ENCODE results near the gene TNNT2.

TNNT2 gene

DNA sequence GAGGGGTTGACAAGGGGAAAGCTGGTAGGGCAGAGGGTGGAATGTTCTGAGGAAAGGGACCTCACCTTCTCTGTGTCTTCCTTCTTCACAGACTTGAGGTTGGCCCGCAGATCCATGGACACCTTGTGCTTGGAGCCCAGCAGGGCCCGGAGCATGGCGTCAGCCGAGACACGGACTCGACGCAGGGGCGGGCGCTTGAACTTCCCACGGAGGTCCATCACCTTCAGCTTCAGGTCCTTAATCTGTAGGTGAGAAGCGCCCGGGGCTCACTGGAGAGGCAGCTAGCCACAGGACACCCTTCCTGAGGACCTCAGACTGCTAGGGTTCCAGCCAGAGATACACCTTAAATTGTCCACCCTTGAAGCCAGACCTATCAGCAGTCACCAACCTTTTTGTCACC is 33.8 kb upstream of the TNNT2 start:
- no peak for DNase-seq (ENCODE audit: low read depth in 2 of 2)
- no peak overlapping the region for H3K4me3 ChIP-seq (replicated peaks in 1 of 2; ENCODE audit: low read depth in 2 of 2, low read length in 2 of 2)
- TF ChIP-seq, protein P1, sequence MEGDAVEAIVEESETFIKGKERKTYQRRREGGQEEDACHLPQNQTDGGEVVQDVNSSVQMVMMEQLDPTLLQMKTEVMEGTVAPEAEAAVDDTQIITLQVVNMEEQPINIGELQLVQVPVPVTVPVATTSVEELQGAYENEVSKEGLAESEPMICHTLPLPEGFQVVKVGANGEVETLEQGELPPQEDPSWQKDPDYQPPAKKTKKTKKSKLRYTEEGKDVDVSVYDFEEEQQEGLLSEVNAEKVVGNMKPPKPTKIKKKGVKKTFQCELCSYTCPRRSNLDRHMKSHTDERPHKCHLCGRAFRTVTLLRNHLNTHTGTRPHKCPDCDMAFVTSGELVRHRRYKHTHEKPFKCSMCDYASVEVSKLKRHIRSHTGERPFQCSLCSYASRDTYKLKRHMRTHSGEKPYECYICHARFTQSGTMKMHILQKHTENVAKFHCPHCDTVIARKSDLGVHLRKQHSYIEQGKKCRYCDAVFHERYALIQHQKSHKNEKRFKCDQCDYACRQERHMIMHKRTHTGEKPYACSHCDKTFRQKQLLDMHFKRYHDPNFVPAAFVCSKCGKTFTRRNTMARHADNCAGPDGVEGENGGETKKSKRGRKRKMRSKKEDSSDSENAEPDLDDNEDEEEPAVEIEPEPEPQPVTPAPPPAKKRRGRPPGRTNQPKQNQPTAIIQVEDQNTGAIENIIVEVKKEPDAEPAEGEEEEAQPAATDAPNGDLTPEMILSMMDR (IDR thresholded peaks at IDR 0.05; ENCODE audit: low read depth, low read length): no peak

DNA sequence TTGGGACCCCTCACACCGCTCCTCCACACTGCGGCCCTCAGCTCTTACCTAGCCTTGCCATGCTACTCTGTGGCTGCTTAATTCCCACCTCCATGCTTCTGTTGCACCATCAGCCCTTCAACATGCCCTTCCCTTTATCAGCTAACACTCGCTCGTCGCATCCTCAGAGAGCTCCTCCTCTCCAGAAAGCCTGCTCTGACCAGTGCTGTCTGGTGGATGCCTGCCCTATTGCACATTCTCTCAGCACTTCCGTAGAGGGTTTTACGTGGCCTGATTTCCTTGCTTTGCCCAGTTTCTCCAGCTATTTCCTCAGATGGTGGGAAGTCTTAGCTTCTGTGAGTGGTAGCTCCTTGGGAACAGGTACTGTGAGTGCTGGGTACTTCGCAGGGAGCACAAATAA is 32.0 kb upstream of the TNNT2 start:
- TF ChIP-seq, protein P1 (IDR thresholded peaks at IDR 0.05; ENCODE audit: low read depth, low read length): no peak

DNA sequence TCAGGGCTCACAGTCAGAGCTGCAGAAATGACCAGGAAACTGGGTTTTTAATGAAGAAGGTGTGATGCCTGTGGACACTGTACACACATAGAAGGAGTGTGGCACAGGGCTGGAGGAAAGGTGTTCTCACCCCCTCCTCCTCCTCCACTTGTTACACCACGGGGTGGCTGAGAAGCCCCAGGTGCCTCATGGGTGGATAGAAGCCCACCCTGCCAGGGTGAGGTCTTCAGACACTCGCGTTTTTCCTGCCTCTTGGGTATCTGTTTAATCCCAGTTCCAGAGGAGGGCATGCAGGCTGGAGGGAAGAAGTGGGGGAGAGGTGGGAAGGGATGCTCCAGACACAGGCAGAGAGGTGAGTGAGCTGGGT is 31.3 kb upstream of the TNNT2 start:
- TF ChIP-seq, protein P1 (IDR thresholded peaks at IDR 0.05; ENCODE audit: low read depth, low read length): no peak

More for the DNA sequence above, 32.0 kb upstream of the TNNT2 start:
- DNase-seq (ENCODE audit: low read depth in 2 of 2): peak; percentile 7 to 23
- no peak overlapping the region for H3K4me3 ChIP-seq (replicated peaks in 1 of 2; ENCODE audit: low read depth in 2 of 2, low read length in 2 of 2)

DNA sequence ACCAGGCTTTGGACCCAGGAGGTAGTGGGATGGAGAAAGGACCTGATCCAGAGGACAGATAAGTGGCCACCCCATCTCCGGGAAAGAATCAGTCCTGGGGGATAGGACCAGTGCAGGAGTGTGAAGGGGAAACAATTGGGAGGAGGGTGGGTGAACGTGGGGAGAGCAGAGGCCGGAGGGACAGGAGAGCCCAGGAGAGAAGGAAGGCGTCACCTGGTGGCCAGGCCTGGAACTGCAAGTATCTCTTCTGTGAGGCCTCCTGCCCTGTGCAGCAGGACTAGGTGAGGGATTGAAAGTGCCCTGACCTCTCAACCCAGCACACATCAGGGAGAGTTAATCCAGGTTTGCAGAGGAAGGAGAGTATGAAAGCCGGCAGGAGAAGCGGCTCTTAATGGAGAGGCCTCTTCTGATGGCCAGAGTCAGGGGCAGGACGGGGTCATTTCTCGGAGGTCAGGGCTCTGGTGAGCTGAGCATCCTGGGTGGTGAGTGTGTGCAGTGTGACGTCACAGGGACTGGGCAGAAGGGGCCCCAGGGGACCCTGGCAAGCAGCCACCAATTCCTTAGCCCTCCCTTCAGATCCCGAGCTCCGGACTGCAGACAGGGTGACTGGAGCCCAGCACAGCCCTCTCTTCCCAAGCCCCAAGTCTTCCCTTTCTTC is 30.8 kb upstream of the TNNT2 start:
- peak; percentile 77 for DNase-seq (ENCODE audit: low read depth in 2 of 2)
- H3K4me3 ChIP-seq (replicated peaks in 1 of 2; ENCODE audit: low read depth in 2 of 2, low read length in 2 of 2): no peak overlapping the region
- TF ChIP-seq, protein P1 (IDR thresholded peaks at IDR 0.05; ENCODE audit: low read depth, low read length): peak; percentile 96

More for the DNA sequence above, 31.3 kb upstream of the TNNT2 start:
- no peak for DNase-seq (ENCODE audit: low read depth in 2 of 2)
- H3K4me3 ChIP-seq (replicated peaks in 1 of 2; ENCODE audit: low read depth in 2 of 2, low read length in 2 of 2): no peak overlapping the region

DNA sequence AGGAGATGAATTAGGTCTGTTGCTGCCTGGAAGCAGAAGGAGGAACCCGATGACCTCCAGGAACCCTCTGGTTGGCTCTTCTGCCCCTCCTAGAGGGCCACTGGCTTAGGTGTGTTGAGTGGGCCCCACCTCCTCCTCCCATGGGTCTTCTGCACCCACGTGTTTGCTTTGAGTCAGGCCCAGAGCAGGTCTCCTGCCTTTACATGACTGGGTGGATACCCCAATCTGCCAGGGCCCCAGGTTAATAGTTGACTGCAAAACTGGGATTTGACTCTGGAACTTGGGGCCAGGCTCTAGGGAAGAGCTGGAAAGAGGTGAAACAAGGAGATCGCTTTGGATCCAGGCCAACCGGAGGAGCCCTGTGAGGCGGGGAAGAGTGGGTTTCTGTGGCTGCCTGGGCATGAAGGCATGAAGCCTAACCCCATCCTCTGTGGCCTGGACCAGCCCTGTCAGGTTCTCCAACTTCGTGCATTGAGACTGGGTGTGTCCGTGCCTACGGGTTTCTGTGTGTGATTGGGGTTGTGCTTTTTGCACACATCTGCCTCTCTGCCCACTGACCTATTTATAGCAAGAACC is 29.4 kb upstream of the TNNT2 start:
- TF ChIP-seq, protein P1 (IDR thresholded peaks at IDR 0.05; ENCODE audit: low read depth, low read length): no peak
- no peak for DNase-seq (ENCODE audit: low read depth in 2 of 2)
- H3K4me3 ChIP-seq (replicated peaks in 1 of 2; ENCODE audit: low read depth in 2 of 2, low read length in 2 of 2): no peak overlapping the region

DNA sequence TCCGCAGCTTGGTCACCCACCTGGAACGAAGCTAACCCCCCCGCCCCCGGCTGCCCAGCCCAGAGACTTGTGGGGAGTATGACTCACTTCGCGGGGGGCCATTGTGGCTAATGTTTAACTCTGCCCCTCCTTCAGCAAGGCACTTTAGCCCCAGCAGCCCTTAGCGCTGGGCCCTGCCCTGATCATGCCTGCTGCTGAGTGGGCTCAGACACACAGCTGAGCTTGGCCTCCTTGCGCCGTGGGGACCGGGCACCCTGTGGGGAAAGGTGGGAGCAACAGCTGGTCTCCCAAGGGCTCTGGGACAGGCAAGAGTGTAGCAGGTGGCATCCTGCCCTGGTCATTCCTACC is 28.0 kb upstream of the TNNT2 start:
- no peak for DNase-seq (ENCODE audit: low read depth in 2 of 2)
- H3K4me3 ChIP-seq (replicated peaks in 1 of 2; ENCODE audit: low read depth in 2 of 2, low read length in 2 of 2): no peak overlapping the region
- TF ChIP-seq, protein P1 (IDR thresholded peaks at IDR 0.05; ENCODE audit: low read depth, low read length): no peak
